ENCODE results near the gene CRHR1.
A peak's percentile ranks its signal among the peaks of the same experiment; 100 is the strongest.

The CRHR1 gene

DNA sequence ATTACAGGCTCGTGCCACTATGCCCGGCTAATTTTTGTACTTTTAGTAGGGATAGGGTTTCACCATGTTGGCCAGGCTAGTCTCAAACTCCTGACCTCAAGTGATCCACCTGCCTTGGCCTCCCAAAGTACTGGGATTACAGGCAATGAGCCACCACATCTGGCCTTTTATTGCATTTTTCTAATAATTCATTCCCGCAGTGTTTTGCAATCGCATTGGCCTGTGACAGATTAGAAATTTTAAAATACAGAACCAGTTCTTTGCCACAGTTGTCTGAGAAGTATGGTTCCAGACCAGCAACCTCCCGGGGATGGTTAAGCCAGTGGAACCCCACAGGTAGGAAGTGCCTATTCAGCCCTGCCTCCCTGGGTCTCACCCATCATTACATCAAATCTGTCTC, 3.2 kb upstream of the CRHR1 start:
- H2AFZ ChIP-seq, result no peak overlapping the region
- TF ChIP-seq, protein P1, sequence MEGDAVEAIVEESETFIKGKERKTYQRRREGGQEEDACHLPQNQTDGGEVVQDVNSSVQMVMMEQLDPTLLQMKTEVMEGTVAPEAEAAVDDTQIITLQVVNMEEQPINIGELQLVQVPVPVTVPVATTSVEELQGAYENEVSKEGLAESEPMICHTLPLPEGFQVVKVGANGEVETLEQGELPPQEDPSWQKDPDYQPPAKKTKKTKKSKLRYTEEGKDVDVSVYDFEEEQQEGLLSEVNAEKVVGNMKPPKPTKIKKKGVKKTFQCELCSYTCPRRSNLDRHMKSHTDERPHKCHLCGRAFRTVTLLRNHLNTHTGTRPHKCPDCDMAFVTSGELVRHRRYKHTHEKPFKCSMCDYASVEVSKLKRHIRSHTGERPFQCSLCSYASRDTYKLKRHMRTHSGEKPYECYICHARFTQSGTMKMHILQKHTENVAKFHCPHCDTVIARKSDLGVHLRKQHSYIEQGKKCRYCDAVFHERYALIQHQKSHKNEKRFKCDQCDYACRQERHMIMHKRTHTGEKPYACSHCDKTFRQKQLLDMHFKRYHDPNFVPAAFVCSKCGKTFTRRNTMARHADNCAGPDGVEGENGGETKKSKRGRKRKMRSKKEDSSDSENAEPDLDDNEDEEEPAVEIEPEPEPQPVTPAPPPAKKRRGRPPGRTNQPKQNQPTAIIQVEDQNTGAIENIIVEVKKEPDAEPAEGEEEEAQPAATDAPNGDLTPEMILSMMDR (IDR thresholded peaks at IDR 0.05), result no peak
- H3K4me3 ChIP-seq (ENCODE audit: low read depth, low read length), result no peak overlapping the region
- no peaks in the 10 kb centered on the region for H3K27me3 ChIP-seq (ENCODE audit: control insufficient read depth, insufficient read depth, low read length)
- no peak overlapping the region for H3K4me2 ChIP-seq (ENCODE audit: low read length)
- H3K9ac ChIP-seq, result no peak overlapping the region
- H3K36me3 ChIP-seq (ENCODE audit: control insufficient read depth, insufficient read depth, low read length), result no peaks in the 10 kb centered on the region
- no peak overlapping the region for H3K27ac ChIP-seq
- H3K4me1 ChIP-seq, result peaks cover 5% of the 10 kb centered on the region
- no peaks in the 10 kb centered on the region for H3K9me3 ChIP-seq (ENCODE audit: control insufficient read depth, low read length)
- no peaks in the 10 kb centered on the region for H3K79me2 ChIP-seq

DNA sequence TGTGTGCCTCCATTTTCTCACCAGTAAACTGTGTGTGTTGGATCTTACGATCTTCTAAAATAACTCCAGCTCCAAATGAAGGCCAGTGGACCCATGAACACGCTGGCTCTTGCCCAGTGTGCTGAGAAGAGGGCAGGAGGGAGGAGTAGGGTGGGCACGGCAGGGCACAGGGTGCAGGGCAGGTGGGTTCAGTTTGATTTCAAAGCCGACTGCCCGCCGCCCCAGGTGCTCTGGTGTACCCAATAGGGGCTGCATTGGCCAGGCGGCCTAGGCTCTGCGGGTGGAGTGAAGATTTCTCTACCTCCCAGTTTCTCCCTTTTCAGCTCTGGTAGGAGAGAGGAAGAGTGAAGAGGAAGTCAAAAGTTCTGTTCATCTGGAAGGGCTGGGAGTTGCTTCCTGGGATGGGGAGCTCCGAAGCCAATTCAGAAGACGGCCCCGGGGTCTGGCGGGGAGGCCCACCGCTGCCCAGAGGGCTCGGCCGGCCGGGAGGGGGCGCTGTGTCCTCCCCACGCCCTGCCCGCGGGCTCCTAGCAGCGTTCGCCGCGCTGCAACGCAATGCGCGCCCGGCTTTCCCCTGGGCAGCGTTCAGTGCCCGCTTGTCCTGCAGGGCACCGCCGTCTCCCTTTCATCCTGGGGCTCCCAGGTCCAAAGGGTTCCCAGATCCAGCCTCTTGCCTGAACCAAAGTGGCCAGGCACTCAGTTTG, 1.1 kb upstream of the CRHR1 start:
- H3K27me3 ChIP-seq (ENCODE audit: control insufficient read depth, insufficient read depth, low read length), result no peaks in the 10 kb centered on the region
- TF ChIP-seq, protein P1 (IDR thresholded peaks at IDR 0.05), result peak; percentile 50
- H3K9ac ChIP-seq, result no peak overlapping the region
- no peaks in the 10 kb centered on the region for H3K79me2 ChIP-seq
- H3K4me2 ChIP-seq (ENCODE audit: low read length), result peak overlapping the region; percentile 69
- H3K9me3 ChIP-seq (ENCODE audit: control insufficient read depth, low read length), result no peaks in the 10 kb centered on the region
- H2AFZ ChIP-seq, result peak overlapping the region; percentile 85
- H3K27ac ChIP-seq, result no peak overlapping the region
- H3K4me3 ChIP-seq (ENCODE audit: low read depth, low read length), result no peak overlapping the region
- peaks cover 4% of the 10 kb centered on the region for H3K4me1 ChIP-seq
- no peaks in the 10 kb centered on the region for H3K36me3 ChIP-seq (ENCODE audit: control insufficient read depth, insufficient read depth, low read length)

DNA sequence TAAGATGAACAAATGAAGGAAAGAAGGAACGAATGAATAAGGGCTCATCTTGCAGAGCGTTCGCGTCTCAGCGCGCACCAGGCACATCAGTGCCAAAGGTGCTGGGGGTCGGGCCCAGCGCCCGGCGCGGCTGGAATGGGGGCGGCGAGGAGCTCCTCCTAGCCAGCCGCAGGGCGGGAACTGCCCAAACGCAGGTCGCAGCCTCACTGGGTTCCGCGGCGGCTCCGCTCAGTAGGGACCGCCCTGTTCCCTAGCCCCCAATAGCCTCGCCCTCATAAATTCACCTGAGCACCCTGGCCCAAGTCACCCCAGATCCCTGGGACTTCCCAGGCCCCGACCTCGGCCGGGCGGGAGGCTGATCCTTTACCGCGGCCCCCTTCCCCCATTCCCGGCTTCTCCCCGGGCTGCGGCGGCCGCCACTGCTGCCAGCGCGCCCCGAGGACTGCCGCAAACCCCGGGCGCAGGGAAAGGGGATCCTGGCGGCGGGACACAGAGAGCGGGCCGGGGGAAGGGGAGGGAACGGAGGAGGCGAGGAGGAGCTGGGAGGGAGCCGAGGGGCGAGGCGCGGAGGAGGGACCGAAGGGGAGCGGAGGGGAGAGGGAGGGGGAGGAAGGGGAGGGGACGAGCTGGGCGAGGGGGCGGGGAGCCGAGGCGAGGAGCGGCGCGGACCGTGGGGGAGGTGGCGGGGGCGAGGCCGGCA, 377 bp upstream of the CRHR1 start:
- no peaks in the 10 kb centered on the region for H3K79me2 ChIP-seq
- no peaks in the 10 kb centered on the region for H3K36me3 ChIP-seq (ENCODE audit: control insufficient read depth, insufficient read depth, low read length)
- peak overlapping the region; percentile 85 for H2AFZ ChIP-seq
- no peak overlapping the region for H3K9ac ChIP-seq
- H3K27me3 ChIP-seq (ENCODE audit: control insufficient read depth, insufficient read depth, low read length), result no peaks in the 10 kb centered on the region
- H3K4me2 ChIP-seq (ENCODE audit: low read length), result peak overlapping the region; percentile 69
- TF ChIP-seq, protein P1 (IDR thresholded peaks at IDR 0.05), result no peak
- H3K27ac ChIP-seq, result no peak overlapping the region
- no peaks in the 10 kb centered on the region for H3K9me3 ChIP-seq (ENCODE audit: control insufficient read depth, low read length)
- H3K4me3 ChIP-seq (ENCODE audit: low read depth, low read length), result no peak overlapping the region
- peaks cover 4% of the 10 kb centered on the region for H3K4me1 ChIP-seq

DNA sequence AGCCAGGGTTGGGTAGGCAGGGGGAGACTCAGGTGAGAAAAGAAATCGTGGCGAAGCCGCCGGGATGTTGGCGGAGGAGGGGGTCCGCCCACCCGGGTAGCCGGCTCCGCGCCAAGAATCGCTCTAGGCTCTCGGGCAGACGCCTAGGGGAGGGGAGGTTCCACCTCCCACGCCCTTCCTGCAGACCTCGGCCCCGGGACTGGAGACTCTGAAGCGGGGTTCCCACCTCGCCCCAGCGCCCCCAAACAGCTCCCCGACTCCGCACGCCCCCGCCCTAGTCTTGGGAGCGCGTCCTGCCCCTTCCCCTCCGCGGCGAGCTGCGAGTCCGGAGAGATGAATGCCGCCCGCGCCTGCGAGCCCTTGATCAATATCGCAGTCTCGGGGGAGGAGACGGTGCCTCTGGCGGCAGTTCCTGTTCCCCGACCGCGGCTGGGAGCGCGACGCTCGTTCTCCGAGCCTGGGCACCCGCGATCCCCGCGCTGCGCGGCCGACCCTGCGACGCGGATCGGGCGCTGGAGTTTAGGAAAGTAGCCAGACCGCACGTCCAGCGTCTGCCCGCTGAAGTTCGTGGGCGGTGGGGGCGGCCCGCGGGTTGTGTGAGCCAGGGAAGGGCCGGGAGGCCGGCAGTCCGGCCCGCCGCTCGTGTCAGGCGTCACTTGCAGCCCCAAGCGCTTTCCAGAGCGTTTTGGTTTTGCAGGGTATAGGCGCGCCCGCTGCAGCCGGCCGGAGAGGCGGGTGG, 790 bp downstream of the CRHR1 start:
- TF ChIP-seq, protein P1 (IDR thresholded peaks at IDR 0.05), result no peak
- no peaks in the 10 kb centered on the region for H3K9me3 ChIP-seq (ENCODE audit: control insufficient read depth, low read length)
- no peak overlapping the region for H3K9ac ChIP-seq
- no peaks in the 10 kb centered on the region for H3K36me3 ChIP-seq (ENCODE audit: control insufficient read depth, insufficient read depth, low read length)
- H3K4me2 ChIP-seq (ENCODE audit: low read length), result peak overlapping the region; percentile 64
- H3K79me2 ChIP-seq, result no peaks in the 10 kb centered on the region
- H2AFZ ChIP-seq, result peak overlapping the region; percentile 63
- peaks cover 4% of the 10 kb centered on the region for H3K4me1 ChIP-seq
- peak overlapping the region; percentile 33 for H3K4me3 ChIP-seq (ENCODE audit: low read depth, low read length)
- no peak overlapping the region for H3K27ac ChIP-seq
- H3K27me3 ChIP-seq (ENCODE audit: control insufficient read depth, insufficient read depth, low read length), result no peaks in the 10 kb centered on the region
